GM19351 (cell line): Measurements from ENCODE around the gene FKRP.
A peak's percentile ranks its signal among the peaks of the same experiment; 100 is the strongest.
"Not testable (repeated sequence)": the region's sequence is repeated elsewhere in the genome, so short reads cannot be mapped to it uniquely, and the experiment has no call there.

Experiments used
- ATAC-seq: cut with Tn5 transposase; IDR thresholded peaks from one replicate; pipeline ENCODE4 v1.9.1; 2021; ENCODE audit warnings: mild to moderate bottlenecking, moderate library complexity; ENCODE audit not compliant: unreplicated experiment

Gene FKRP

GRCh38 chr19:46745521-46746280 lies at the start of gene FKRP:
Gene FKRP (plus strand): TSS chr19:46746057. CDS start chr19:46755451, 9,394 bp downstream.
- ATAC-seq: no peak

GRCh38 chr19:46696866-46697203 lies 49.0 kb upstream of the FKRP start:
- ATAC-seq: no peak

GRCh38 chr19:46697204-46697960 lies 48.5 kb upstream of the FKRP start:
- ATAC-seq: no peak

GRCh38 chr19:46698395-46699321 lies 47.2 kb upstream of the FKRP start:
- ATAC-seq: no peak

GRCh38 chr19:46700704-46701103 lies 45.2 kb upstream of the FKRP start:
- no peak for ATAC-seq

- no peak for ATAC-seq
Measured at GRCh38 chr19:46704379-46705076, 41.3 kb upstream of the FKRP start.

- no peak for ATAC-seq
Measured at GRCh38 chr19:46710687-46711086, 35.2 kb upstream of the FKRP start.

- ATAC-seq: not testable (repeated sequence)
Measured at GRCh38 chr19:46712768-46713338, 33.0 kb upstream of the FKRP start.

- ATAC-seq: no peak
Measured at GRCh38 chr19:46713781-46714443, 31.9 kb upstream of the FKRP start.

GRCh38 chr19:46714444-46715106 lies 31.3 kb upstream of the FKRP start:
- peak; percentile 28 for ATAC-seq

GRCh38 chr19:46715620-46715974 lies 30.3 kb upstream of the FKRP start:
- ATAC-seq: no peak

- no peak for ATAC-seq
Measured at GRCh38 chr19:46715975-46716671, 29.7 kb upstream of the FKRP start.

GRCh38 chr19:46716672-46717033 lies 29.2 kb upstream of the FKRP start:
- no peak for ATAC-seq

GRCh38 chr19:46717034-46717715 lies 28.7 kb upstream of the FKRP start, which contains the start of gene PRKD2:
Gene PRKD2 (minus strand): TSS chr19:46717114. CDS start chr19:46716370, 744 bp downstream.
- peak; percentile 41 for ATAC-seq

GRCh38 chr19:46717716-46718143 lies 28.1 kb upstream of the FKRP start:
- ATAC-seq: no peak

- peak; percentile 35 for ATAC-seq
Measured at GRCh38 chr19:46718157-46718933, 27.5 kb upstream of the FKRP start.

- no peak for ATAC-seq
Measured at GRCh38 chr19:46718934-46719622, 26.8 kb upstream of the FKRP start.
